ENCODE measurements around the gene FNDC7. TPM values are rescaled to one million over a fixed set of nuclear protein-coding genes. Genes with fewer than 3 reads are reported as not detected.
"Not testable (repeated sequence)": the region's sequence is repeated elsewhere in the genome, so short reads cannot be mapped to it uniquely, and the experiment has no call there.

The FNDC7 gene
- total RNA-seq, 1 donor from 2014 or later, result not detected

DNA sequence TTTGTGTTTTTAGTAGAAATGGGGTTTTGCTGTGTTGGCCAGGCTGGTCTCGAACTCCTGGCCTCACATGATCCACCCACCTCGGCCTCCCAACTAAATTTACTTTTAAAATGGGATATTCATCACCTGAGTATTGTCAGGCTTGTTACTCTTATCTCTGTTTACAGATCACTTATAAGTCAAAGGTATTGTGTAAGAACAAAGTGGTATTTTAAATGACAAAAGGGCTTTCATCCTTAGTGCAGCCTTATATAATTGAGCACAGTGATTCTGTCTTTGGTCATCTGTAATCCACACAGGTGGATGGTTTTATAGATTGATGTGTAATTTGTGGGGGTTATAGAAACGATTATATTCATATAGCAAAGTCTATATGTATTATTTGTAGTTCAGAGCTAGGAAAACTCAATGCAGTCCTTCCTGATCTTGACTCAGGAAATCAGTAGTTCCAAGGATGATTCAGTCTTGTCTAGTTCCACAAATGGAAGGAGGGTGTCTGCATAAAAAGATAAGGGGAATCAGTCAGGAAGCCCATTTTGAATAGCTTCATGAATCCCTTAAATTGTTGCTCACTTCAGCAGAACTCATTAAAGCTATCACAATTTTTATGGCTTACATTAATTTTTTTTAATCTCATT lies 68.3 kb downstream of the FNDC7 start:
- no peak overlapping the region for H3K27ac Mint-ChIP-seq
- H3K9me3 Mint-ChIP-seq, result peaks cover 26% of the 10 kb centered on the region
- no peak for DNase-seq
- intact Hi-C loops (cut with micrococcal nuclease), result no loop called here
- no peaks in the 10 kb centered on the region for H3K27me3 Mint-ChIP-seq
- no peaks in the 10 kb centered on the region for H3K4me1 Mint-ChIP-seq
- H3K4me3 Mint-ChIP-seq, result no peak overlapping the region
- H3K36me3 Mint-ChIP-seq (ENCODE audit: low read depth), result peaks cover 64% of the 10 kb centered on the region

GRCh38 chr1:108781575-108781944 lies 68.9 kb downstream of the FNDC7 start:
- H3K27me3 Mint-ChIP-seq; intact Hi-C loops (cut with micrococcal nuclease); DNase-seq; H3K4me1 Mint-ChIP-seq; H3K27ac Mint-ChIP-seq; H3K4me3 Mint-ChIP-seq: not testable (repeated sequence)
- Mint-ChIP-seq H3K9me3 (peaks cover 26% of the 10 kb centered on the region), H3K36me3 (ENCODE audit: low read depth) (peaks cover 67% of the 10 kb centered on the region)

GRCh38 chr1:108785264-108785663 lies 72.6 kb downstream of the FNDC7 start:
- Mint-ChIP-seq H3K36me3 (ENCODE audit: low read depth) (peaks cover 78% of the 10 kb centered on the region), H3K4me3 (no peak overlapping the region), H3K27ac (no peak overlapping the region), H3K27me3 (no peaks in the 10 kb centered on the region), H3K9me3 (peaks cover 26% of the 10 kb centered on the region), H3K4me1 (no peaks in the 10 kb centered on the region)
- no peak for DNase-seq
- intact Hi-C loops (cut with micrococcal nuclease), result no loop called here

DNA sequence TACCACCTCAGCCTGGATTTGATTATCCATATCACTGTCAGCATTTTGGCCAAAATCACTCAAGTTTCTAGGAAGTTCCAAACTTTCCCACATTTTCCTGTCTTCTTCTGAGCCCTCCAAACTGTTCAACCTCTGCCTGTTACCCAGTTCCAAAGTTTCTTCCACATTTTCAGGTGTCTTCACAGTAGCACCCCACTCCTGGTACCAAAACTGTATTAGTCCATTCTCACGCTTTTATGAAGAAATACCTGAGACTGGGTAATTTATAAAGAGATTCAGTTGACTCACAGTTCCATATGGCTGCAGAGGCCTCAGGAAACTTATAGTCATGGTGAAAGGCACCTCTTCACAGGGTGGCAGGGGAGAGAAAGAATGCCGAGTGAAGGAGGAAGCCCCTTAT lies 73.2 kb downstream of the FNDC7 start:
- H3K27ac Mint-ChIP-seq, result no peak overlapping the region
- peaks cover 79% of the 10 kb centered on the region for H3K36me3 Mint-ChIP-seq (ENCODE audit: low read depth)
- intact Hi-C loops (cut with micrococcal nuclease), result loop anchor here (2.0 kb wide), 1 partner anchor 19 kb away; no protein-coding TSS in a partner anchor
- H3K4me1 Mint-ChIP-seq, result no peaks in the 10 kb centered on the region
- H3K9me3 Mint-ChIP-seq, result peaks cover 26% of the 10 kb centered on the region
- no peak overlapping the region for H3K4me3 Mint-ChIP-seq
- DNase-seq, result no peak
- H3K27me3 Mint-ChIP-seq, result no peaks in the 10 kb centered on the region

GRCh38 chr1:108791790-108792189 lies 79.1 kb downstream of the FNDC7 start:
- Mint-ChIP-seq H3K27me3 (no peaks in the 10 kb centered on the region), H3K4me3 (no peak overlapping the region), H3K9me3 (peaks cover 15% of the 10 kb centered on the region), H3K27ac (no peak overlapping the region), H3K4me1 (no peaks in the 10 kb centered on the region), H3K36me3 (ENCODE audit: low read depth) (peaks cover 68% of the 10 kb centered on the region)
- no peak for DNase-seq
- intact Hi-C loops (cut with micrococcal nuclease), result no loop called here

Other genes starting within 250 kb of the FNDC7 start
- 13.4 and 14.0 TPM in 2 replicates for gene EEIG2, start 152.8 kb upstream of the FNDC7 start, total RNA-seq
- 17.5 and 17.7 TPM in 2 replicates for gene HENMT1, start 51.8 kb upstream of the FNDC7 start, total RNA-seq
- 89.2 and 90.3 TPM in 2 replicates for gene PRPF38B, start 20.6 kb upstream of the FNDC7 start, total RNA-seq
- 41.1 and 48.9 TPM in 2 replicates for gene STXBP3, start 33.8 kb downstream of the FNDC7 start, total RNA-seq
- not detected in 2 replicates for gene AKNAD1, start 144.2 kb downstream of the FNDC7 start, total RNA-seq
- gene GPSM2, start 164.1 kb downstream of the FNDC7 start, total RNA-seq, result 9.7 TPM in 2 replicates